Liver (tissue), 3 donors: ENCODE results near the gene SMG7.

ENCODE experiments used
- CTCF ChIP-seq: fragments of 150-350 bp; IDR thresholded peaks from 2 replicates; pipeline ENCODE4 v1.5.1; 2017; ENCODE audit warnings: improper control_type of control experiment, low read depth, low read length; ENCODE audit not compliant: missing input control
- FOXA1 ChIP-seq: IDR thresholded peaks from 2 replicates; pipeline ENCODE4 v1.6.1; 2016; ENCODE audit warnings: antibody characterized with exemption
- RAD21 ChIP-seq, 2 donors: IDR thresholded peaks; 2 replicates each; pipeline ENCODE4 v1.6.1; 2016; ENCODE audit warnings: antibody characterized with exemption in 2 of 2, mild to moderate bottlenecking in 2 of 2
- TAF1 ChIP-seq: conservative IDR thresholded peaks from 2 replicates; pipeline ENCODE4 v1.6.1; 2016; ENCODE audit warnings: antibody characterized with exemption, mild to moderate bottlenecking
- ZBTB33 ChIP-seq: IDR thresholded peaks from 2 replicates; pipeline ENCODE4 v1.6.1; 2016; ENCODE audit warnings: antibody characterized with exemption
- donor health status: healthy.
- donor health status: healthy.

- TF ChIP-seq FOXA1, result no peak
- TF ChIP-seq CTCF, result no peak
- TF ChIP-seq TAF1, result no peak
- TF ChIP-seq ZBTB33, result no peak
- no peak for TF ChIP-seq RAD21 (IDR thresholded peaks at IDR 0.05)
Measured at GRCh38 chr1:183435497-183435896, 36.8 kb upstream of the SMG7 start.
